Left colon (tissue), 2 donors: ENCODE results near the gene GRP. TPM values are rescaled to one million over a fixed set of nuclear protein-coding genes. Genes with fewer than 3 reads are reported as not detected.

Source experiments
- ATAC-seq: fragments of 200-7000 bp; cut with Tn5 transposase; one replicate; pipeline ENCODE4 v1.9.1; 2020; ENCODE audit warnings: mild to moderate bottlenecking, moderate library complexity
- DNase-seq, 2 donors: peaks; one replicate each; pipeline ENCODE4 v3.0.0-alpha.2; 2020
- intact Hi-C, 2 donors: fragments of 100-400 bp; cut with DNase I in 1 of 2; cut with micrococcal nuclease in 1 of 2; formaldehyde crosslinking; loops; one replicate each; pipeline versions ENCODE4 v1.11.2 to v1.14.0; 2022; cut with DNase I, micrococcal nuclease
- long read RNA-seq: library from polyadenylated mRNA; unstranded; transcript quantifications from one replicate; pipeline ENCODE4 v2.0.0, GENCODE V29; 2021
- total RNA-seq, 2 donors: library from RNA; stranded (reverse); fragmentation: NEBNext Ultra II Directional; extraction: Animal tissue kit (Norgen Biotek cat#: 25700); gene quantifications; one replicate each; pipeline ENCODE4 v1.2.1, GENCODE V29; 2021
- donor health status: DM: no; HTN: no; CAD: no.
- donor health status: DM: yes; HTN: yes; CAD: no.

Gene GRP
- total RNA-seq = under 1 TPM in 1 of 2 donors, not detected in 1; 0.81 TPM
- long read RNA-seq = 0 reads

DNA sequence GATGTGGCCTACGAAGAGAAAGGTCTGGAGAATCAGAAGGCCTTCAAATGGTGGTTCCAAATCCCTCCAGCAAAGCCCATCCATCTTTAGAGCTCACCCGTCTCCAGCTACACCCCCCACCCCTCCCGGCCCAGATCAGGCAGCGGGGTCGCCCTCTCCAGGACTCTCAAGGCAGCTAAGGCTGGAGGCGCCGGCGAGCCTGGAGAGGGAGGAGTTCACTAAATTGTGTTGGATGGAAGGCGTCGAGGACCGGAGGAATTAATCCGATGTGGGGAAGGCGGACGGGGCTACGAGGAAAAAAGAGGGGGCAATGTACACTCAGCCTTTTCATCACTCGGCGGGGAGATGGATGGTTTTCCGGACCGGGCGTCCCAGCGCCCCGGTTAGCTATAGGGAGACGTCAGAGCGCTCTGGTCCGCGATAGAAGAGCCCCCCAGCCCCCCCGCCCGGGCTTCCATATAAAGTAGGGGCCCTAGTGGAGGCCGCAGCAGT, at the start of gene GRP:
Gene GRP, plus strand, starts transcription at position 487 of the 492 bp plus-strand sequence. CDS start 108 bp downstream, outside the sequence.
- no peak for ATAC-seq
- DNase-seq = no peak
- intact Hi-C loops = no loop called here

DNA sequence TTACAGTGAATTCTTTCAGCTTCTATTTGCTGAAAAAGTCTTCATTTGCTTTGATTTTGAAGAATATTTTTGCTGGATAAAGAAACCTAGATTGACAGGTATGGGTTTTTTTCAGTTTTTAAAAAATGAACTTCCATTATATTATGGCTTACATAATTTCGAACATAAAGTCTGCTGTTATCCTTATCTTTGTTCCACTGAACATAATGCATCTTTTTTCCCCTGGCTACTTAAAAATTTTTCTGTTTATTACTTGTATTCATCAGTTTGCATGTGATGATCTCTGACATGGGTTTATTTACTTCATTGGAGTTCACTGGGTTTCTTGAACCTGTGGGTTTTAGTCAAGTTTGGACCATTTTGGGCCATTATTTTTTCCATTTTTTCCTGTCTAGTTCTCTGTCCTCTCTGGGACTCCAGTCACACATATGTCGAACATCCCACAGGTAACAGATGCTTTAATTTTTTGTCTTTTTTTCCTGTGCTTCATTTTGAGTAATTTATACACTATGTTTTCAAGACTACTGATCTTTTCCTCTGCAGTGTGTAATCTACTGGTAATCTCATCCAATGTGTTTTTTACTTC, 47.2 kb upstream of the GRP start:
- intact Hi-C loops = no loop called here
- DNase-seq (no peak), ATAC-seq (no peak)

DNA sequence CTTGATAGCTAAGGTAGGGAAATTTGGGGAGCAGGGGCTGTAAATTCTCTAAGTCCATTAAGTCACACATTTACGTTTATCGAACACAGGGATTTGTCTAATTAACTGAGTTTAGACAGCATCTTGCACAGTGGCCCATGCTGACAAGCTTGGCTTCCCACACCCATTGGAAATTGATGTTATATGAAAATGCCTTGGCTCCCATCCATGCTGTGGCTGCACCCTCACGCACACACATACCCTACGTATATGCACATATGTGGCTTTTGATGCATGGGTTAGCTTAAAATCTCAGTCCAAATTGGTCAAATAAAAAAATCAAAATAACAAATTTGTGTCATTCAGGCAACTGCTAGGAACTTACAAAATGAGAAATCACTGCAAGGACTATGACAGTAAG, 42.5 kb upstream of the GRP start:
- no peak for DNase-seq
- no peak for ATAC-seq

GRCh38 chr18:59180150-59180845, 39.7 kb upstream of the GRP start:
- no peak for DNase-seq
- intact Hi-C loops = no loop called here
- no peak for ATAC-seq

More for the DNA sequence above, 42.5 kb upstream of the GRP start:
- intact Hi-C loops = no loop called here

DNA sequence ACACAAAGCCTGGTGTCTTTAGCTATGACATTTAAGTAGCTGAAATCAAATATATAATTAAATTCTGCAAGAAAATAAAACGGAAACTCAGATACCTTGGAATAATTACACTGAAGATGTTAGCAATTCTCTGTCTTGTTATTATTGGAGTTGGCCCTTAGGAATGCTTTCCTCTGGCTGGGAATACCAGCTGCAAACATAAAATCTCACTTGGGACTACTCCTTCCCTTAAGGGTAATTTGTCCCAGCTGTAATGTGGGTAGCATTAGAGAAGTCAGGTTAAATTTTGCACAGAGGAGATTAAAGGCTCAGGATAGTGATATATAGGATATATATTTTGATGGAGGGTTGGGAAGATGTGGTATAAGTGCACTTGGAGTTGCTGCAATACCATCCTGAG, 37.3 kb upstream of the GRP start:
- ATAC-seq = no peak
- intact Hi-C loops = no loop called here
- no peak for DNase-seq

GRCh38 chr18:59189008-59189407, 30.9 kb upstream of the GRP start:
- ATAC-seq = no peak
- intact Hi-C loops = no loop called here
- no peak for DNase-seq

DNA sequence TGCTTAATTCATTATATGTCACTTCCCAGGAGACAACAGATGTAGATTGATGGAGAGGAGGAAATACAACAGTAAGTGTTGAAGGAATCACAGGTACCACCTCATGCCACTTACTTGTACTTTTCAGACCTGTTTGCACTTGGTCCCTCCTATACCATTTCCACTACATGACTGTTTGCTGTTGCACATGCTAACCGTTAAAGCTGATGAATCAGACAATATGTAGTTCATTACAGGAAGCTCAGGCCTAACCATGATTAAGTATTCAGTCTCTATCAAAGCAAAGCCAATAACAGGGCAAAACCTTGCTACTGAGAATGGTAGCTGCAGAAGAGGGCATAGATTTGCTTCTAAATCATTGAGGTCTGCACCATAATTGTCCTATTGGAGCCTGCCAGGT, 30.2 kb upstream of the GRP start:
- intact Hi-C loops = no loop called here
- no peak for ATAC-seq
- DNase-seq = no peak

- ATAC-seq (no peak), DNase-seq (no peak)
- intact Hi-C loops = no loop called here
Observed at GRCh38 chr18:59196161-59196725, 23.7 kb upstream of the GRP start.

DNA sequence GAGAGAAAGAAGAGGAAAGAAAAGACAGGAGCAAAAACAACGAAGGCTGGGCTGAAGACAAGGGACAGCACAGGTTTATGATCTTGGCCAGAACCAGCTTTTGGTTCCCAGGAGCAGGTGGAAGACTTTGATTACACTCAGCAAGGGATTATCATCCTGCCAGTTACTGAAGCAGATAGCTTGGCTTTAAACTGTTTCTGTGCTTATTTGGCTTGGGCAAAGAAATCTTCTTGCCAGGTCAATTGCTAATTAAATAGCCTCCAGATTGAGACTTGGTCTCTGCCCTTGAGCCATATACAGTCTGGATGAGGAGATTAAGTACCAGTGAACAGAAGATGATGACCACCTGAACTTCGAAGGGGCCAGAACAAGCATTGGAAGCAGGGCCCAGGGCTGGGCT, 22.3 kb upstream of the GRP start:
- no peak for DNase-seq
- ATAC-seq = no peak
- intact Hi-C loops = no loop called here

- intact Hi-C loops = no loop called here
- ATAC-seq (no peak), DNase-seq (no peak)
Observed at GRCh38 chr18:59198215-59198614, 21.7 kb upstream of the GRP start.

DNA sequence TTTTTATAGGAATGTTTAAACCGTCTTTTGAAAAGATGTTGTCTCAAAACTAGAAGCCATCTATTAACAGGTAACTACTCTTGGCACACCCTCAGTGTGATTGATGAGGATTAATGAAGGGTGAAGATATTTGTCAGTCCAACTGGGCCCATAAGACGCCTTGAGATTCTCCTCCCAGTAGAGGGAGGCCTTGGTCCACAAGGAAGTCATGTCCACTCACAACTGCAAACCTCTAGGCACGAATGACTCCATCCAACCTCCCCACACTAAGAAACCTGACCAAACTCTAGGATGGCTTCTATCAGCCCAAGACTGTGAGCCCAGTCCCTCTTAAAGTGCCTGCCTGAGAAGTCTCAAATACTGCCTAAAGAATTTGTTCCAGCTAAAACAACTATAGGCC, 19.2 kb upstream of the GRP start:
- DNase-seq = no peak
- intact Hi-C loops = no loop called here
- no peak for ATAC-seq

DNA sequence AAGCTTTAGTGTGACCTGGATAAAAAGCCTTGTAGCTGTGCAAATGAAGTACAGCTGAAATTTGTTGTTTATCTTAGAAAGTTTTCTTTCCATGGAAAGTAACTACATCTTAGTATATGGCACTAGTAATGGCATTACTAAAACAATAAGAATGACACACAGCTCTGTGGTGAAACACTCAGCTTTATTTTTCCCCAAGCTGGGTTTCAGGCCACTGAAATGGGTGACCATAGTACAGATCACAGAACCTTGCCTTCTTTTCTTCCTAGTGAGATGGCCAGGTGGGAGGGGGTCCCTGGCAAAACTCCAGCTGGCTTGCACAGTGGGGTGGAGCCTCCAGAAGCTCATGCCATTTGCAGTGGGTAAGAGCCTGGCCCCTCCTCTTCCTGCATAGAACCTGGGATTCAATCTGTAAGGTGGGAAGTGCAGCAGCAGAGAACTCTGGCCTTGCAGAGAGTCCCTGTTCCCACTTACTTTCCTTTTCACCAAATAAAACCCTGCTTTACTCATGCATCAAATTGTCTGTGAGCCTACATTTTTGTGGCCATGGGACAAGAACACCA, 17.6 kb upstream of the GRP start:
- intact Hi-C loops = no loop called here
- ATAC-seq = no peak
- no peak for DNase-seq

- ATAC-seq = no peak
- no peak for DNase-seq
- intact Hi-C loops = no loop called here
Observed at GRCh38 chr18:59207506-59207905, 12.5 kb upstream of the GRP start.

DNA sequence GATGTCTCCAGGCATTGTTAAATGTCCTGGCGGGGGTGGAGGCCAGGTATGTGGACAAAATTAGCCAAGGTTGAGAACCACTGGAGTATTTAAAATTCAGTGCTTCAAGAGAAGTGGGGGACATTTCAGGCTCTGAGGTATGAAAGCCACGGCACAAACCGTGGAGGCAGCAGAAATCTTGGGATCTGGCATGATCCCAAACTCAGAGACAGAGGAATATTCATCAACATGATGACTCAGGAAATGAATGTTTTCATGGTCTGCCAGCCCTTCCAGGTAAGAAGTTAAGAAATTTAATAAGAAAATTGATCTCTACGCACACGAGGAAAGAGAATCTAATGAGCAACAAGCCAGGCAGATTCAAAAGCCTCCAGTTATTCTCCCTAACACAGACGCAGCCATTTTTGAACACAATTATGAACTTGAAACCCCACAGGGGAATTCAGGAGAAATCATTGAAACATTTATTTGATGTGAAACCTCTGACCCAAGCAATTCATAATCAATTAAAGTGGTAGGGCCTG, 11.3 kb upstream of the GRP start:
- ATAC-seq = no peak
- intact Hi-C loops = no loop called here
- no peak for DNase-seq

GRCh38 chr18:59210299-59210698, 9.7 kb upstream of the GRP start:
- intact Hi-C loops = no loop called here
- DNase-seq = no peak
- ATAC-seq = no peak

DNA sequence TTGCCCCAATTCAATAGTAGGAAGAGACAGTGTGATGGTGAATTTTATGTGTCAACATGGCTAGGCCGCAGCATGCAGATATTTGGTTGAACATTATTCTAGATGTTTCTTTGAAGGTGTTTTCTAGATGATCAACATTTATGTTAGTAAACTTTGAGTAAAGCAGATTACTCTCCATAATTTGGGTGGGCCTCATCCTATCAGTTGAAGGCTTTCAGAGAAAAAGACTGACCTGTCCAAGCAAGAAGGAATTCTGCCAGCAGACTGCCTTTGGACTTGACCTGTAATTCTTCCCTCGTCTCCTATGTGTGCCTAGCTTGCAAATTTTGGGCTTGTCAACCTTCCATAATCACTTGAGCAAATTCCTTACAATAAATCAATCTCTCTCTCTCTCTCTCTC, 8.3 kb upstream of the GRP start:
- DNase-seq (no peak), ATAC-seq (no peak)
- intact Hi-C loops = no loop called here

DNA sequence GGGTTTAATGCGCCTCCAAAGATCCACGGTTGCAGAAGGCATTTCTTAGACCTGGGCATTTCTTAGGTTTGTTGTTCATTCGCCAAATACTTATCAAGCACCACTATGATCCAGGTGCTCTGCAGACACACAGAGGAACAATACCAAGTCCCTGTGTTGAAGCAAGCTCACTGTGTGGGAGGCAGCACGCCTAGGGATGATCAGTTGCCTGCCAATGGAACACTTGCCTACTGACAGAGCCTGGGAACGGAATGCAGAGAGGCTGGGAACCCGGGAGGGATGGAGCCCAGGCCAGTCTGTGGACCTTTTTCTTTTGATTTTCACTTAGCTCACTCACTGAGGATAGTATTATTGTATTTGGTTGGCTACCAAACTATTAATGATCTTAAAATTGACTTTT, 1.9 kb upstream of the GRP start:
- DNase-seq (no peak), ATAC-seq (no peak)
- intact Hi-C loops = no loop called here

GRCh38 chr18:59220164-59220783, 316 bp downstream of the GRP start:
- intact Hi-C loops = no loop called here

More at GRCh38 chr18:59220164-59220783, 316 bp downstream of the GRP start:
- ATAC-seq (no peak), DNase-seq (no peak)
